GM18505 (cell line): ENCODE results near the gene STARD10.

Experiments used
- ATAC-seq: cut with Tn5 transposase; IDR thresholded peaks from one replicate; pipeline ENCODE4 v1.9.1; 2021; ENCODE audit not compliant: unreplicated experiment
- POLR2A ChIP-seq: IDR thresholded peaks from 4 replicates; pipeline ENCODE4 v1.6.1; 2011; ENCODE audit warnings: borderline replicate concordance; ENCODE audit not compliant: insufficient read depth, insufficient read length; ENCODE audit errors: extremely low read depth

Gene STARD10

DNA sequence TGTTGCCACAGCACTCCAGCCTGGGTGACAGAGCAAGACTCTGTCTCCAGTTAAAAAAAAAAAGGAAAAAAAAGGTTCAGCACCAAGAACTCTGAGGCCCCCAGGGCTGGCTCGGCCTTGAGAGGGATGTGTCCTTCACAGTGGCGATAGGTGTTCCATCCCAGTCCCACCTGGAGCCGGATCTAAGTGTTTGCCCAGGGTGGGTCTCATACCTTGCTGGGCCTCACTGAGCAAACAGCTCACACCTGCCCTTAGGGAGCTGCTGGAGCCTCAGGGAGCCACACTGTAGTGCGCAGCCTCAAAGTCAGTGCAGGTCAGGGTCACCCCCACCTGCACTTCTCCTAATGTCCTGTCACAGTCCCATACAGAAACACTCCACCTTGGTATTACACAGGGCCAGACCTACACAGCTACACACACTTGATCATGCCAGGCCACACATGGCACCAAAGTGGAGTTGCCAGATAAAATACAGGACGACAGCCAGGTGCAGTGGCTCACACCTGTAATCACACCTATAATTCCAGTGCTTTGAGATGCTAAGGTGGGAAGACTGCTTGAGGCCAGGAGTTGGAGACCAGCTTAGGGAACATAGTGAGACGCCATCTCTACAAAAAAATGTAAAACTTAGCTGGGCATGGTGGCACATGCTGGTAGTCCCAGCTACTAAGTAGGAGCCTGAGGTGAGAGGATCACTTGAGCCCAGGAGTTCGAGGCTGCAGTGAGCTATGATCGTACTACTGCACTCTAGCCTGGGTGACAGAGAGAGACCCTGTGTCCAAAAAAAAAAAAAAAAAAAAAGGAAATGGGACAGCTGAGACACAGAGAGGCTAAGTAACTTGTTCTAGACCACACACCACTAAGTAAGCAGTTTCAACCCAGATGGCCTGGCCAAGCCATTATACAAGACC, 7.3 kb downstream of the STARD10 start:
- no peak for TF ChIP-seq POLR2A
- ATAC-seq = no peak

DNA sequence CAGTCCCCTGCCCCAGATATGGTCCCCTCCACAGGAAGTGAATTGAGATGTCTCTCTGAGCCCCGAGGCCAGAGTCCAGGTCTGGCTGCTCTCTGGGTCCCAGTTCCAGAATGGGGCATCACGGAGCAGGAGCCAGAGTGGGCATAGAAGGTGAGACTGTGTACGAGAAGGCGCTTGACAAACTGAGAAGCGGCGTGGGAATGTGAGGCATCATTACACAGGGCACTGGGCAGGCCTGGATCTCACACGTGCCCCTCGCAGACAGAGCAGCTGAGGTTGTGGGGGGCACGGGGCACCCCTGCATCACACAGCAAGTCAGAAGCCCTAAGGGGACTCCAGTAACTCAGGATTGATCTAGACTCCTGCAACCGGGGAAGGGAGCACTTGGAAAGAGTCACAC, 9.2 kb downstream of the STARD10 start:
- no peak for ATAC-seq
- TF ChIP-seq POLR2A = no peak

DNA sequence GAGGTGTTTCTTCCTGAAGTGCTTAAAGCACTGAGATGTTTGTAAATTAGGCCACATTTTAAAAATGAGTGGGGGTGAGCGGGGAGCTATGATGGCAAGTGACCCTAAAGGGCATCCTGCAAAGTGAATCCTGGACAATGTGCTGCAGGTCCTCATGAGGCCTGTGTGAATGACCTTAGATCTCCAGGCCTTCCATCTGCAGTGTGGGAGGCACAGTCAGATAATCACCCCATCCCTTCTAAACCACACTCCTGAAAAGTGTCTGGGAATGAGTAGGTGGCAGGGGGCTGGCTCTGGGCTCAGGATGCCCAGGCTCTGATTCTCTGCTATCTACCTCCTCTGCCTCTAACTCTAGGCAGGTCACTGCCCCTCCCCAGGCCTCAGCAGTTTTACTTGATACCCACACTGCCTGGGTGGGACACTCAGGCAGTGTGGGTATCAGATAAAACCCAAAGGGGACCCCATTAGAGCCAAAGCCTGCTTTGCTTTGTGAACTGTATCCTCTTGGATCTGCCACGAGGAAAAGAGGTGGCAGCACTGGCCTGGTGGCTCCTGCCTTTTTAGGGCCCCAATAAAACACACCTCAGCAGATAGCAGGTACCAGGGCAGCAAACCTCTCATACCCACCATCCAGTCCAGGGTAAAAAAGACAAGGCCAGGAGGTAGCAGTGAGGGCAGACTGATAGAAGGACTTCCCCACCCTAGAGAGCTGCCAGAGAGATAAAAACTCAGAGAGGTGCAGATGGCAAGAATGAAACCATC, 10.5 kb downstream of the STARD10 start:
- no peak for TF ChIP-seq POLR2A
- no peak for ATAC-seq

- no peak for TF ChIP-seq POLR2A
- no peak for ATAC-seq
These were observed 11.5 kb downstream of the STARD10 start for GRCh38 chr11:72782081-72782920.

- no peak for TF ChIP-seq POLR2A
- ATAC-seq = no peak
These were observed 12.3 kb downstream of the STARD10 start for GRCh38 chr11:72781313-72782080.

DNA sequence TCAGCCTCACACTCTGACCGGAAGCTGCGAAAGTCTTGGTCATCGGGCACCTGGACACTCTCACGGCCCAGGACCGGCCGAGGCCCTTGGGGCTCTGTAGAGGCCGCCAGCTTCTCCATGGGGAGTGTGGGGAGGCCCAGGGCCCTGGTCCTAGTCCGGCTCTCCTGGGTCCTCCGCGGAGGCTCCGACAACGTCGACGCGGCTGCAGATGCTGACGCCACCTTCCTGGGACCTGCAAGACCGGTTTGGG, 12.9 kb downstream of the STARD10 start:
- no peak for TF ChIP-seq POLR2A
- ATAC-seq = no peak

- no peak for ATAC-seq
These were observed 13.4 kb downstream of the STARD10 start for GRCh38 chr11:72780296-72781062.

GRCh38 chr11:72779495-72780128, 14.2 kb downstream of the STARD10 start:
- ATAC-seq = no peak
- TF ChIP-seq POLR2A = no peak

More at GRCh38 chr11:72780296-72781062, 13.4 kb downstream of the STARD10 start:
- no peak for TF ChIP-seq POLR2A

- no peak for TF ChIP-seq POLR2A
- ATAC-seq = no peak
These were observed 15.0 kb downstream of the STARD10 start for GRCh38 chr11:72778535-72779494.

DNA sequence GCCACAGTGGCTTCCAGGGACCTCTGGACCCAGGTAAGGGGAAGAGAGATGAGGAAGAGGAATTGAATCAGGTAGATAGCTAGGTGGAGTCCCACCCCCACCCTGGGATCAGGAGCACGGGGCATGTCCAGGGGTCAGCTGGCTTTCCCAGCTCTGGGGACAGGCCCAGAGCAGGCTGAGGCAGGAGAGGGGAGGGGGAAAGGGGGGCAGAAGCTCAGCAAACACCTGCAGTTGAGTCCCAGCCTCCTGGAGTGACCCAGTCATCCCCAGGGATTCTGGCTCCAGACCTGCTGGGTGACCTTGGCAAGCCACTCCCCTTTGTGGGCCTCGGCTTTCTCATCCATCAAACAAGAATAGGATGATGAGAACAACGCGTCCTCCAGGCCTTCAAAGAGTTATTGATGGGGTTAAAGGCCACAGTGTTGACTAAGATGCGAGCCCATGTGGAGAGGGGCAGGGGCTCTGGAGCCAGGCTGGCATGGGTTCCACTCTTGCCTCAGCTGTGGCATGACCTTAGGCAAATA, 16.0 kb downstream of the STARD10 start:
- no peak for TF ChIP-seq POLR2A
- no peak for ATAC-seq
